ENCODE results near the gene SLC8A1.

Gene SLC8A1

GRCh38 chr2:40419364-40419762 is 32.5 kb downstream of the SLC8A1 start:
- no peak for DNase-seq

GRCh38 chr2:40418614-40419363 is 33.1 kb downstream of the SLC8A1 start:
- no peak for DNase-seq

- DNase-seq = no peak
These were observed 35.4 kb downstream of the SLC8A1 start for GRCh38 chr2:40416486-40416885.

- DNase-seq = no peak
These were observed 36.5 kb downstream of the SLC8A1 start for GRCh38 chr2:40415391-40415790.

GRCh38 chr2:40412456-40412855 is 39.4 kb downstream of the SLC8A1 start:
- DNase-seq = no peak

GRCh38 chr2:40410695-40411094 is 41.2 kb downstream of the SLC8A1 start:
- DNase-seq = no peak

- DNase-seq = no peak
These were observed 42.2 kb downstream of the SLC8A1 start for GRCh38 chr2:40409734-40410133.

GRCh38 chr2:40406485-40407289 is 45.2 kb downstream of the SLC8A1 start:
- no peak for DNase-seq

GRCh38 chr2:40405465-40405864 is 46.4 kb downstream of the SLC8A1 start:
- no peak for DNase-seq

- no peak for DNase-seq
These were observed 47.4 kb downstream of the SLC8A1 start for GRCh38 chr2:40404517-40404916.

GRCh38 chr2:40403233-40403836 is 48.6 kb downstream of the SLC8A1 start:
- DNase-seq = no peak

GRCh38 chr2:40401896-40402295 is 50.0 kb downstream of the SLC8A1 start:
- no peak for DNase-seq

- DNase-seq = no peak
These were observed 51.4 kb downstream of the SLC8A1 start for GRCh38 chr2:40400336-40400953.

- no peak for DNase-seq
These were observed 54.1 kb downstream of the SLC8A1 start for GRCh38 chr2:40397765-40398164.

- no peak for DNase-seq
These were observed 55.8 kb downstream of the SLC8A1 start for GRCh38 chr2:40396124-40396523.

GRCh38 chr2:40395169-40396073 is 56.5 kb downstream of the SLC8A1 start:
- DNase-seq = no peak

GRCh38 chr2:40394597-40394996 is 57.3 kb downstream of the SLC8A1 start:
- no peak for DNase-seq

GRCh38 chr2:40394031-40394430 is 57.9 kb downstream of the SLC8A1 start:
- DNase-seq = no peak

- DNase-seq = no peak
These were observed 63.7 kb downstream of the SLC8A1 start for GRCh38 chr2:40388161-40388560.

GRCh38 chr2:40386177-40386576 is 65.7 kb downstream of the SLC8A1 start:
- DNase-seq = no peak

GRCh38 chr2:40384714-40385113 is 67.2 kb downstream of the SLC8A1 start:
- no peak for DNase-seq

GRCh38 chr2:40384233-40384632 is 67.7 kb downstream of the SLC8A1 start:
- DNase-seq = no peak
